ENCODE data around the gene RPL3.

Gene RPL3

GRCh38 chr22:39317775-39318506 lies 1.5 kb downstream of the RPL3 start:
- peak overlapping the region; percentile 92 for H3K27ac ChIP-seq
- TF ChIP-seq CTCF (conservative IDR thresholded peaks at IDR 0.05): no peak
- TF ChIP-seq ZFX (IDR thresholded peaks at IDR 0.05): no peak

- no peak for TF ChIP-seq CTCF (conservative IDR thresholded peaks at IDR 0.05)
- TF ChIP-seq ZFX (IDR thresholded peaks at IDR 0.05): no peak
- H3K27ac ChIP-seq: peak overlapping the region; percentile 92
Observed at GRCh38 chr22:39317084-39317774, 2.2 kb downstream of the RPL3 start.

- peak overlapping the region; percentile 92 for H3K27ac ChIP-seq
- peak; percentile 40; the same call in 1 of the 2 replicates for TF ChIP-seq ZFX (IDR thresholded peaks at IDR 0.05)
- TF ChIP-seq CTCF (conservative IDR thresholded peaks at IDR 0.05): peak; percentile 87
Observed at GRCh38 chr22:39316440-39317083, 2.9 kb downstream of the RPL3 start.

GRCh38 chr22:39315389-39315788 lies 4.0 kb downstream of the RPL3 start:
- no peak for TF ChIP-seq CTCF (conservative IDR thresholded peaks at IDR 0.05)
- TF ChIP-seq ZFX (IDR thresholded peaks at IDR 0.05): no peak
- H3K27ac ChIP-seq: peak overlapping the region; percentile 92

- H3K27ac ChIP-seq: no peak overlapping the region
- TF ChIP-seq ZFX (IDR thresholded peaks at IDR 0.05) (no peak), CTCF (conservative IDR thresholded peaks at IDR 0.05) (no peak; the same call in 1 of the 2 replicates)
Observed at GRCh38 chr22:39314251-39314971, 5.0 kb downstream of the RPL3 start.

- TF ChIP-seq ZFX (IDR thresholded peaks at IDR 0.05): no peak
- no peak for TF ChIP-seq CTCF (conservative IDR thresholded peaks at IDR 0.05)
Observed at GRCh38 chr22:39313258-39314001, 6.0 kb downstream of the RPL3 start.

More at GRCh38 chr22:39313258-39314001, 6.0 kb downstream of the RPL3 start:
- H3K27ac ChIP-seq: no peak overlapping the region; the same call in 1 of the 2 replicates
